BJ (cell line): ENCODE results near the gene NIPAL3. TPM values are rescaled to one million over a fixed set of nuclear protein-coding genes. Genes with fewer than 3 reads are reported as not detected.

Experiments
- CTCF ChIA-PET: fragments of 350-600 bp; formaldehyde crosslinking; extraction: SDS; loops from one replicate; lab custom pipeline; 2021; ENCODE audit warnings: antibody characterized with exemption, inconsistent platforms; lab: Yijun Ruan, JAX
- POLR2A ChIA-PET: fragments of 300-600 bp; sonication (Branson Sonifier 250); formaldehyde crosslinking; extraction: SDS; loops from one replicate; lab custom pipeline; 2021; ENCODE audit warnings: antibody characterized with exemption; lab: Charles Lee
- DNase-seq: peaks from one replicate; pipeline ENCODE4 v3.0.0-alpha.2; 2011; ENCODE audit warnings: low read depth
- H3K27me3 ChIP-seq: 2 replicates; pipeline ENCODE4 v1.6.0; 2011; ENCODE audit warnings: low read length; ENCODE audit not compliant: control insufficient read depth, insufficient read depth
- H3K36me3 ChIP-seq: 2 replicates; pipeline ENCODE4 v1.5.1; 2011; ENCODE audit warnings: low read length; ENCODE audit not compliant: control insufficient read depth, insufficient read depth
- H3K4me3 ChIP-seq: 2 replicates; pipeline ENCODE4 v1.5.1; 2011; ENCODE audit warnings: low read depth, mild to moderate bottlenecking, control low read depth, low read length
- polyA plus RNA-seq: library from polyadenylated mRNA; depleted of rRNA; stranded (reverse); fragments of >200 nt; gene quantifications from 2 replicates; pipeline ENCODE4 v1.2.3, GENCODE V29; 2011
- TF ChIP-seq, protein P1 (sequence below): IDR thresholded peaks from 2 replicates; pipeline ENCODE4 v1.5.1; 2011; ENCODE audit warnings: low read depth, mild to moderate bottlenecking, control low read depth, inconsistent platforms, low read length, moderate library complexity; ENCODE audit not compliant: insufficient read depth

The NIPAL3 gene
- polyA plus RNA-seq, 1 experiment: 74.5 TPM

- H3K4me3 ChIP-seq: no peak overlapping the region
- CTCF ChIA-PET: interaction anchor here (0.5 to 5.2 kb wide), 7 partner anchors 11 to 1168 kb away, joined by 3 to 44 read pairs (median 4); no protein-coding TSS in a partner anchor
- no peak for DNase-seq
These were observed 3.5 kb downstream of the NIPAL3 start for GRCh38 chr1:24418898-24419628.

DNA sequence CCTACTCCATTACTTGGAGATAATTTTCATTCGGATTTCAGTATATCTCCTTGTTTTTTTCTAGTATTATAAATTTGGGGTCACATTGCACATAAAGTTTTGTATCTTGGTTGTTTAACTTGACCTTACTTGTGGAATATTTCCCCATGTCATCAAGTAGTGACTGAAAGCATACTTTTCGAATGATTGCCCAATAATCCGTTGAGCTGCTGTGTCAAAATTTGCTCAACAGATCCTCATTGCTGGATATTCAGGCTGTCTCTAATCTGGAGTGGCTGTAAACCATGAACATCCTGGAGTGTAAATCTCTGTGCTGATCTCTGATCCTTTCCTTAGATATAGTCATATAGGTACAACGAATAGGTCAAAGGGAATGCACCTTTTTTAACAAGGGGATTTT lies 4.9 kb downstream of the NIPAL3 start:
- TF ChIP-seq, protein P1, sequence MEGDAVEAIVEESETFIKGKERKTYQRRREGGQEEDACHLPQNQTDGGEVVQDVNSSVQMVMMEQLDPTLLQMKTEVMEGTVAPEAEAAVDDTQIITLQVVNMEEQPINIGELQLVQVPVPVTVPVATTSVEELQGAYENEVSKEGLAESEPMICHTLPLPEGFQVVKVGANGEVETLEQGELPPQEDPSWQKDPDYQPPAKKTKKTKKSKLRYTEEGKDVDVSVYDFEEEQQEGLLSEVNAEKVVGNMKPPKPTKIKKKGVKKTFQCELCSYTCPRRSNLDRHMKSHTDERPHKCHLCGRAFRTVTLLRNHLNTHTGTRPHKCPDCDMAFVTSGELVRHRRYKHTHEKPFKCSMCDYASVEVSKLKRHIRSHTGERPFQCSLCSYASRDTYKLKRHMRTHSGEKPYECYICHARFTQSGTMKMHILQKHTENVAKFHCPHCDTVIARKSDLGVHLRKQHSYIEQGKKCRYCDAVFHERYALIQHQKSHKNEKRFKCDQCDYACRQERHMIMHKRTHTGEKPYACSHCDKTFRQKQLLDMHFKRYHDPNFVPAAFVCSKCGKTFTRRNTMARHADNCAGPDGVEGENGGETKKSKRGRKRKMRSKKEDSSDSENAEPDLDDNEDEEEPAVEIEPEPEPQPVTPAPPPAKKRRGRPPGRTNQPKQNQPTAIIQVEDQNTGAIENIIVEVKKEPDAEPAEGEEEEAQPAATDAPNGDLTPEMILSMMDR: no peak
- Histone ChIP-seq H3K4me3 (no peak overlapping the region), H3K36me3 (peaks cover 2% of the 10 kb centered on the region; the same call in 1 of the 2 replicates), H3K27me3 (no peaks in the 10 kb centered on the region)
- DNase-seq: no peak
- ChIA-PET POLR2A (no interaction called here), CTCF (interaction anchor here (1.5 kb wide), 1 partner anchor 218 kb away, joined by 5 read pairs; no protein-coding TSS in a partner anchor)

More at GRCh38 chr1:24418898-24419628, 3.5 kb downstream of the NIPAL3 start:
- Histone ChIP-seq H3K27me3 (no peaks in the 10 kb centered on the region), H3K36me3 (0 out of 2 replicates have a peak, but pooled peaks cover 2% of the 10 kb centered on the region)
- TF ChIP-seq, protein P1: no peak
- POLR2A ChIA-PET: no interaction called here

DNA sequence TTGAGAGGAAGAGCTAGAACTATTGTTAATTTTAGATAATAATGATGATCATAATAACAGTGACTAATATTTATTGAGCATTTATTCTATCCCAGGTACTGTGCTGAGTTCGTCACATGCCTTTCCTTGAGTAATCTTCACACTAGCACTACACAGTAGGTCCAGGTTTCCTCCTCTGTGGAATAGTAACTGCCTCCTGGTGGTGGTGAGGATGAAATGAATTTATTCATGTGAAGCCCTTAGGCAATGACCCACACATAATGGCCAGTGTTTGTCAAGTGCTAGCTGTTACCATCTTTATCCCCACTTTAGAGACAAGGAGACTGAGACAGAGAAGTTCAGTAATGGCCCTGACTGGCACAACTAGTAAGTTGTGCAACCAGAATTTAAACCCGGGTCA lies 5.9 kb downstream of the NIPAL3 start:
- CTCF ChIA-PET: interaction anchor here (0.6 to 1.7 kb wide), 3 partner anchors 8 to 272 kb away, joined by 3 to 6 read pairs (median 4); no protein-coding TSS in a partner anchor
- H3K36me3 ChIP-seq: peaks cover 2% of the 10 kb centered on the region; the same call in 1 of the 2 replicates
- no peaks in the 10 kb centered on the region for H3K27me3 ChIP-seq
- TF ChIP-seq, protein P1: no peak
- POLR2A ChIA-PET: no interaction called here
- DNase-seq: no peak
- H3K4me3 ChIP-seq: no peak overlapping the region

- CTCF ChIA-PET: interaction anchor here (0.6 to 1.2 kb wide), 2 partner anchors 21 to 50 kb away, joined by 3 to 5 read pairs; no protein-coding TSS in a partner anchor
- TF ChIP-seq, protein P1: no peak
- H3K27me3 ChIP-seq: no peaks in the 10 kb centered on the region
- H3K36me3 ChIP-seq: peaks cover 2% of the 10 kb centered on the region; the same call in 1 of the 2 replicates
- POLR2A ChIA-PET: interaction anchor here (0.7 kb wide), 1 partner anchor 19 kb away, joined by 3 read pairs; no protein-coding TSS in a partner anchor
- DNase-seq: no peak
- no peak overlapping the region for H3K4me3 ChIP-seq
These were observed 8.6 kb downstream of the NIPAL3 start for GRCh38 chr1:24424207-24424606.

DNA sequence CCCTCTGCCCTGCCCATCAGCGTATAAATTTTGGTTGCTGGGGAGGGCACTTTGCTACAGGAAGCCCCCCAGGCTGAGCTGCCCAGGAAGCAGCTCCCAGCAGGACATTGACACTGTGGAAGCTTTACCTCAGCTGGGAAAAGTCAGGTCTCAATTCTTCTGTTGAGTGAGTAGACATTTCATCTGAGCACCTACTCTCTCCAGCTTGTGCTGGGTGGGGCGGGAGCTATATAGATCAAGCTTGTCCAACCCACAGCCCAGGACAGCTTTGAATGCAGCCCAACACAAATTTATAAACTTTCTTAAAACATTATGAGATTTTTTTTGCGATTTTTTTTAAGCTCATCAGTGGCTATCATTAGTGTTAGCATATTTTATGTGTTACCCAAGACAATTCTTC lies 9.4 kb downstream of the NIPAL3 start:
- no peaks in the 10 kb centered on the region; the same call in 1 of the 2 replicates for H3K36me3 ChIP-seq
- no peaks in the 10 kb centered on the region for H3K27me3 ChIP-seq
- no peak overlapping the region for H3K4me3 ChIP-seq
- no peak for DNase-seq
- POLR2A ChIA-PET: interaction anchor here (0.5 kb wide), 1 partner anchor 80 kb away, joined by 11 read pairs; no protein-coding TSS in a partner anchor
- CTCF ChIA-PET: interaction anchor here (0.6 to 1.2 kb wide), 4 partner anchors 20 to 1151 kb away, joined by 3 read pairs; no protein-coding TSS in a partner anchor
- TF ChIP-seq, protein P1: no peak
